H1 (cell line): ENCODE data around the gene SIRPB1. TPM values are rescaled to one million over a fixed set of nuclear protein-coding genes. Genes with fewer than 3 reads are reported as not detected.

Experiments used
- CTCF ChIA-PET: fragments of 300-600 bp; sonication (Branson Sonifier 250); formaldehyde crosslinking; loops from one replicate; lab custom pipeline; 2021; ENCODE audit not compliant: partially characterized antibody; lab: Charles Lee
- POLR2A ChIA-PET: fragments of 300-600 bp; sonication (Branson Sonifier 250); formaldehyde crosslinking; loops from one replicate; lab custom pipeline; 2021; ENCODE audit warnings: inconsistent platforms; ENCODE audit not compliant: partially characterized antibody; lab: Charles Lee
- DNase-seq, 2 experiments: peaks; one replicate each; pipeline versions ENCODE4 v3.0.0 to v3.0.0-alpha.2; 2010 to 2022; ENCODE audit warnings: low spot score in 2 of 2, low read depth in 1 of 2, mixed read lengths in 1 of 2
- FAIRE-seq: peaks from 2 replicates; lab custom pipeline; 2011; peaks lifted over from hg19 to GRCh38; lab: Jason Lieb, UNC
- H2AFZ ChIP-seq: 2 replicates; pipeline ENCODE4 v1.8.1; 2012; ENCODE audit warnings: low read length, inconsistent platforms
- H2AK5ac ChIP-seq: 2 replicates; pipeline ENCODE4 v1.6.1; 2013; ENCODE audit warnings: low read depth, low read length
- H2BK120ac ChIP-seq: replicated peaks from 2 replicates; pipeline ENCODE3; 2013; ENCODE audit warnings: low read depth, low read length, inconsistent platforms
- H2BK12ac ChIP-seq: 2 replicates; pipeline ENCODE4 v1.6.1; 2013; ENCODE audit warnings: low read depth, low read length
- H2BK15ac ChIP-seq: 2 replicates; pipeline ENCODE4 v1.6.1; 2013; ENCODE audit warnings: low read length
- H2BK20ac ChIP-seq: 2 replicates; pipeline ENCODE4 v1.6.1; 2013; ENCODE audit warnings: low read length
- H2BK5ac ChIP-seq: 2 replicates; pipeline ENCODE4 v1.6.1; 2013; ENCODE audit warnings: low read depth, low read length
- H3K14ac ChIP-seq: 2 replicates; pipeline ENCODE4 v1.6.1; 2013; ENCODE audit warnings: inconsistent platforms; ENCODE audit not compliant: insufficient read length
- H3K18ac ChIP-seq: 2 replicates; pipeline ENCODE4 v1.6.1; 2013; ENCODE audit warnings: low read length; ENCODE audit errors: extremely low read depth
- H3K23ac ChIP-seq: 2 replicates; pipeline ENCODE4 v1.6.1; 2013; ENCODE audit warnings: inconsistent platforms; ENCODE audit not compliant: insufficient read length
- H3K23me2 ChIP-seq: 2 replicates; pipeline ENCODE4 v1.6.1; 2013; ENCODE audit warnings: low read depth, low read length
- H3K27ac ChIP-seq: 2 replicates; pipeline ENCODE4 v1.6.1; 2011; ENCODE audit warnings: low read depth, low read length, inconsistent platforms
- H3K27me3 ChIP-seq, 4 experiments: replicated peaks in 1 of 4; 1 replicate in 1 of 4; 2 replicates in 3 of 4; pipeline versions ENCODE4 v1.6.1 to v1.8.1; 2011 to 2013; ENCODE audit warnings: low read length in 3 of 4, mild to moderate bottlenecking in 3 of 4, inconsistent platforms in 2 of 4, mixed read lengths in 2 of 4, moderate library complexity in 1 of 4; ENCODE audit not compliant: control insufficient read depth in 3 of 4, insufficient read depth in 3 of 4; ENCODE audit errors: extremely low read depth in 1 of 4
- H3K36me3 ChIP-seq, 4 experiments: 2 replicates each; pipeline versions ENCODE4 v1.6.1 to v1.8.1; 2011 to 2013; ENCODE audit warnings: mild to moderate bottlenecking in 4 of 4, low read length in 3 of 4, moderate library complexity in 2 of 4, control low read depth in 1 of 4, inconsistent platforms in 1 of 4; ENCODE audit not compliant: insufficient read depth in 4 of 4, control insufficient read depth in 2 of 4
- H3K4ac ChIP-seq: replicated peaks from 2 replicates; pipeline ENCODE3; 2013; ENCODE audit warnings: low read length, low read depth, mixed read lengths, inconsistent platforms; ENCODE audit not compliant: insufficient read length
- H3K4me1 ChIP-seq, 4 experiments: replicated peaks in 1 of 4; 1 replicate in 1 of 4; 2 replicates in 3 of 4; pipeline versions ENCODE4 v1.6.1 to v1.8.1; 2011 to 2013; ENCODE audit warnings: low read length in 3 of 4, inconsistent platforms in 2 of 4, mixed read lengths in 1 of 4; ENCODE audit not compliant: insufficient read depth in 4 of 4, control insufficient read depth in 3 of 4
- H3K4me2 ChIP-seq, 2 experiments: 2 replicates each; pipeline versions ENCODE4 v1.6.1 to v1.8.1; 2011 to 2013; ENCODE audit warnings: low read depth in 2 of 2, low read length in 2 of 2, control low read depth in 1 of 2, inconsistent platforms in 1 of 2, mild to moderate bottlenecking in 1 of 2; ENCODE audit not compliant: insufficient read depth in 1 of 2
- H3K4me3 ChIP-seq, 4 experiments: fragments of 200-600, 300-600 bp in 1 of 4; sonication (generic), shearing (Covaris generic), sonication (Bioruptor Twin) in 1 of 4; 2 replicates each; pipeline versions ENCODE4 v1.5.1 to v1.8.1; 2011 to 2016; ENCODE audit warnings: low read length in 4 of 4, low read depth in 3 of 4, control low read depth in 2 of 4, inconsistent platforms in 2 of 4, mild to moderate bottlenecking in 2 of 4, mixed read lengths in 1 of 4, moderate library complexity in 1 of 4; ENCODE audit not compliant: insufficient read depth in 2 of 4; ENCODE audit errors: extremely low read depth in 1 of 4
- H3K56ac ChIP-seq: replicated peaks from 2 replicates; pipeline ENCODE3; 2013; ENCODE audit warnings: low read depth, mild to moderate bottlenecking, mixed read lengths, low read length, inconsistent platforms; ENCODE audit not compliant: insufficient read length
- H3K79me1 ChIP-seq: 2 replicates; pipeline ENCODE4 v1.6.1; 2013; ENCODE audit warnings: low read depth, low read length, control low read depth
- H3K79me2 ChIP-seq, 2 experiments: 2 replicates each; pipeline versions ENCODE4 v1.6.1 to v1.8.1; 2012 to 2013; ENCODE audit warnings: low read length in 2 of 2, mild to moderate bottlenecking in 2 of 2, inconsistent platforms in 1 of 2; ENCODE audit not compliant: insufficient read depth in 2 of 2, control insufficient read depth in 1 of 2
- H3K9ac ChIP-seq, 4 experiments: replicated peaks in 1 of 4; 1 replicate in 1 of 4; 2 replicates in 3 of 4; pipeline versions ENCODE4 v1.6.1 to v1.8.1; 2011 to 2013; ENCODE audit warnings: low read depth in 3 of 4, low read length in 3 of 4, control low read depth in 2 of 4, mild to moderate bottlenecking in 2 of 4, moderate library complexity in 2 of 4, inconsistent platforms in 1 of 4; ENCODE audit errors: extremely low read depth in 1 of 4
- H3K9me3 ChIP-seq, 2 experiments: 2 replicates each; pipeline versions ENCODE4 v1.6.1 to v1.8.1; 2012 to 2013; ENCODE audit warnings: mild to moderate bottlenecking in 2 of 2, moderate library complexity in 2 of 2, control low read depth in 1 of 2, inconsistent platforms in 1 of 2, low read depth in 1 of 2, low read length in 1 of 2, mixed read lengths in 1 of 2; ENCODE audit not compliant: insufficient read depth in 2 of 2
- H4K20me1 ChIP-seq, 2 experiments: replicated peaks in 1 of 2; 2 replicates each; pipeline versions ENCODE3 to v1.8.1; 2011 to 2013; ENCODE audit warnings: inconsistent platforms in 2 of 2, low read length in 2 of 2, mild to moderate bottlenecking in 1 of 2; ENCODE audit not compliant: insufficient read depth in 2 of 2, control insufficient read depth in 1 of 2
- H4K5ac ChIP-seq: 2 replicates; pipeline ENCODE4 v1.6.1; 2013; ENCODE audit warnings: low read length, low read depth, mixed read lengths, inconsistent platforms; ENCODE audit not compliant: insufficient read length
- H4K8ac ChIP-seq: 2 replicates; pipeline ENCODE4 v1.8.0; 2013; ENCODE audit warnings: mild to moderate bottlenecking, moderate library complexity, low read length, inconsistent platforms; ENCODE audit not compliant: insufficient read depth; ENCODE audit errors: extremely low read depth
- H4K91ac ChIP-seq: replicated peaks from 2 replicates; pipeline ENCODE3; 2013; ENCODE audit warnings: low read length, mixed read lengths, inconsistent platforms; ENCODE audit not compliant: insufficient read length
- CBX8 ChIP-seq: fragments of 300-800, 300-1000 bp; sonication (generic); IDR thresholded peaks from 2 replicates; pipeline ENCODE4 v1.7.1; 2016; ENCODE audit warnings: low read depth, low read length, borderline replicate concordance
- HDAC2 ChIP-seq, 2 experiments: fragments of 300-600 bp in 1 of 2; sonication (generic) in 1 of 2; IDR thresholded peaks; 2 replicates each; pipeline ENCODE4 v1.6.1; 2011 to 2012; ENCODE audit warnings: low read depth in 2 of 2, low read length in 2 of 2, mild to moderate bottlenecking in 2 of 2, moderate library complexity in 2 of 2, borderline replicate concordance in 1 of 2, inconsistent platforms in 1 of 2
- KDM1A ChIP-seq: fragments of 200-600, 300-600 bp; sonication (generic); IDR thresholded peaks from 2 replicates; pipeline ENCODE4 v1.7.1; 2016; ENCODE audit warnings: mild to moderate bottlenecking, low read length, borderline replicate concordance
- NRF1 ChIP-seq: IDR thresholded peaks from 2 replicates; pipeline ENCODE4 v1.6.1; 2011; ENCODE audit warnings: mild to moderate bottlenecking, low read depth, low read length, improper control_type of control experiment
- POLR2A ChIP-seq, 2 experiments: IDR thresholded peaks; 1 replicate in 1 of 2; 2 replicates in 1 of 2; pipeline ENCODE4 v1.6.1; 2011; ENCODE audit warnings: low read depth in 2 of 2, low read length in 2 of 2, mild to moderate bottlenecking in 2 of 2; ENCODE audit errors: control extremely low read depth in 1 of 2
- POLR2AphosphoS5 ChIP-seq: IDR thresholded peaks from 2 replicates; pipeline ENCODE4 v1.6.1; 2011; ENCODE audit warnings: low read depth, low read length
- SIN3A ChIP-seq, 2 experiments: IDR thresholded peaks in 1 of 2; conservative IDR thresholded peaks in 1 of 2; 2 replicates each; pipeline ENCODE4 v1.6.1; 2011 to 2012; ENCODE audit warnings: low read length in 2 of 2, improper control_type of control experiment in 1 of 2, low read depth in 1 of 2, mild to moderate bottlenecking in 1 of 2
- SP2 ChIP-seq: IDR thresholded peaks from 2 replicates; pipeline ENCODE4 v1.6.1; 2012; ENCODE audit warnings: mild to moderate bottlenecking, low read length, inconsistent platforms
- TAF7 ChIP-seq: optimal IDR thresholded peaks from 2 replicates; pipeline ENCODE3; 2011; ENCODE audit warnings: low read depth, mild to moderate bottlenecking, inconsistent platforms, low read length, moderate library complexity, borderline replicate concordance
- WGBS, 2 experiments: shearing (Covaris generic) in 1 of 2; methylation state at CpG; one replicate each; pipeline versions ENCODE4 v1.1.6 to v1.1.7; 2013 to 2015; ENCODE audit warnings: low lambda C conversion rate in 2 of 2, mixed read lengths in 2 of 2, inconsistent platforms in 1 of 2, low coverage in 1 of 2, missing lambda C conversion rate in 1 of 2; ENCODE audit not compliant: insufficient replicate concordance in 2 of 2, insufficient coverage in 1 of 2, insufficient read length in 1 of 2; ENCODE audit errors: extremely low coverage in 1 of 2, missing lambda C conversion rate in 1 of 2; 5-methylcytosine and 5-hydroxymethylcytosine counted together
- polyA plus RNA-seq, 7 experiments: library from polyadenylated mRNA; depleted of rRNA in 3 of 7; stranded (reverse) in 5 of 7; unstranded in 2 of 7; fragments of >200 nt in 5 of 7; fragments of 200-250 nt in 2 of 7; gene quantifications; 1 replicate in 5 of 7; 2 replicates in 1 of 7; 4 replicates in 1 of 7; pipeline versions ENCODE4 v1.2.1 to v1.2.3, GENCODE V29; 2011 to 2013; ENCODE audit warnings: missing spikeins in 2 of 7, mixed read lengths in 2 of 7
- total RNA-seq: library from RNA; stranded (reverse); fragmentation: NEBNext Ultra II Directional; extraction: Animal tissue kit (Norgen Biotek cat#: 25700); gene quantifications from 2 replicates; pipeline ENCODE4 v1.2.1, GENCODE V29; 2021
- TF ChIP-seq, protein P1 (sequence below): IDR thresholded peaks from 2 replicates; pipeline ENCODE4 v1.6.1; 2012; ENCODE audit warnings: low read length, inconsistent platforms

The SIRPB1 gene
- total and polyA plus RNA-seq, 2 of the 8 experiments (the other 6 are each of a cell fraction or from before 2014, with no cell fraction given) = 0.14 to 0.99 TPM

GRCh38 chr20:1587781-1588532, 31.9 kb downstream of the SIRPB1 start:
- Histone ChIP-seq H3K23me2 (no peaks in the 10 kb centered on the region), H3K27ac (no peak overlapping the region), H2BK120ac (no peak overlapping the region), H2BK15ac (no peak overlapping the region), H3K4me3 (no peak overlapping the region), H3K56ac (no peak overlapping the region), H3K4me2 (no peak overlapping the region), H2BK20ac (no peak overlapping the region), H4K91ac (no peak overlapping the region), H3K79me2 (no peaks in the 10 kb centered on the region), H3K36me3 (no peaks in the 10 kb centered on the region), H3K27me3 (no peaks in the 10 kb centered on the region), H3K23ac (no peak overlapping the region), H3K18ac (no peak overlapping the region), H3K9ac (no peak overlapping the region), H2BK12ac (no peak overlapping the region), H4K8ac (no peak overlapping the region), H2AK5ac (no peak overlapping the region), H4K5ac (no peak overlapping the region), H2AFZ (no peak overlapping the region), H3K14ac (no peak overlapping the region), H3K79me1 (no peaks in the 10 kb centered on the region), H3K4me1 (no peaks in the 10 kb centered on the region), H3K4ac (no peak overlapping the region), H3K9me3 (no peaks in the 10 kb centered on the region), H4K20me1 (no peaks in the 10 kb centered on the region), H2BK5ac (no peak overlapping the region)
- CTCF ChIA-PET = interaction anchor here (1.2 to 1.5 kb wide), 2 partner anchors 49 to 146 kb away, joined by 4 read pairs; no protein-coding TSS in a partner anchor
- FAIRE-seq (no peak), DNase-seq (no peak)
- POLR2A ChIA-PET = no interaction called here
- 86% methylated on average over 3 of the region's 3 CpGs; no CpG with 5 or more reads in 1 of the 2 experiments for WGBS, 2 experiments
- TF ChIP-seq CBX8 (no peak), POLR2AphosphoS5 (no peak), NRF1 (no peak), SIN3A (conservative IDR thresholded peaks at IDR 0.05 in 1 of 2, IDR thresholded peaks at IDR 0.05 in 1 of 2; ENCODE audit: low read depth in 1 of 2, low read length in 2 of 2) (no peak), SP2 (no peak), KDM1A (no peak), HDAC2 (IDR thresholded peaks at IDR 0.05; ENCODE audit: borderline replicate concordance in 1 of 2, low read depth in 2 of 2, low read length in 2 of 2) (no peak), TAF7 (no peak), POLR2A (IDR thresholded peaks at IDR 0.05; ENCODE audit: control extremely low read depth in 1 of 2, low read depth in 2 of 2, low read length in 2 of 2) (no peak)
- TF ChIP-seq, protein P1, sequence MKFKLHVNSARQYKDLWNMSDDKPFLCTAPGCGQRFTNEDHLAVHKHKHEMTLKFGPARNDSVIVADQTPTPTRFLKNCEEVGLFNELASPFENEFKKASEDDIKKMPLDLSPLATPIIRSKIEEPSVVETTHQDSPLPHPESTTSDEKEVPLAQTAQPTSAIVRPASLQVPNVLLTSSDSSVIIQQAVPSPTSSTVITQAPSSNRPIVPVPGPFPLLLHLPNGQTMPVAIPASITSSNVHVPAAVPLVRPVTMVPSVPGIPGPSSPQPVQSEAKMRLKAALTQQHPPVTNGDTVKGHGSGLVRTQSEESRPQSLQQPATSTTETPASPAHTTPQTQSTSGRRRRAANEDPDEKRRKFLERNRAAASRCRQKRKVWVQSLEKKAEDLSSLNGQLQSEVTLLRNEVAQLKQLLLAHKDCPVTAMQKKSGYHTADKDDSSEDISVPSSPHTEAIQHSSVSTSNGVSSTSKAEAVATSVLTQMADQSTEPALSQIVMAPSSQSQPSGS = no peak
